Spleen (tissue), 7 donors: Measurements from ENCODE around the gene IQSEC3.

Source experiments
- CTCF ChIP-seq, 11 experiments: fragments of 200-600 bp in 7 of 11; fragments of 450-650 bp in 4 of 11; sonication (generic) in 4 of 11; IDR thresholded peaks in 8 of 11; conservative IDR thresholded peaks in 3 of 11; 1 replicate in 7 of 11; 2 replicates in 4 of 11; pipeline versions ENCODE4 v1.4.0 to v1.8.0; 2016 to 2021; ENCODE audit warnings: antibody characterized with exemption in 11 of 11, inconsistent platforms in 4 of 11, mild to moderate bottlenecking in 1 of 11
- POLR2A ChIP-seq, 3 donors: fragments of 450-650 bp; IDR thresholded peaks; one replicate each; pipeline ENCODE4 v1.5.1; 2017; ENCODE audit warnings: antibody characterized with exemption in 3 of 3, mild to moderate bottlenecking in 1 of 3
- donor health status: DM: no; HTN: no; CAD: no; lungs with moderate emphysema.
- donor health status: DM: no; HTN: no; CAD: no.
- donor health status: DM: no; HTN: no; CAD: no.

- TF ChIP-seq POLR2A (IDR thresholded peaks at IDR 0.05) (no peak), CTCF (IDR thresholded peaks at IDR 0.05 in 8 of 11, conservative IDR thresholded peaks at IDR 0.05 in 3 of 11) (no peak)
These were observed 126.7 kb downstream of the IQSEC3 start for GRCh38 chr12:193261-193660.
